ENCODE data around the gene CLEC2A. TPM values are rescaled to one million over a fixed set of nuclear protein-coding genes. Genes with fewer than 3 reads are reported as not detected.

CLEC2A gene
- polyA plus RNA-seq, 2 of the 4 experiments (the other 2 are of a cell fraction) = not detected

- POLR2A ChIA-PET = no interaction called here
- H3K27ac ChIP-seq = no peak overlapping the region
- H3K4me1 ChIP-seq = no peaks in the 10 kb centered on the region
- H3K4me3 ChIP-seq = no peak overlapping the region
- ATAC-seq = no peak
- no peaks in the 10 kb centered on the region for H3K9me3 ChIP-seq
- H3K4me2 ChIP-seq = no peak overlapping the region
- WGBS (ENCODE audit: missing lambda C conversion rate) = 49% methylated on average over 2 of the region's 2 CpGs
- no peak for DNase-seq (ENCODE audit: low read depth in 1 of 2, low spot score in 1 of 2)
- CTCF ChIA-PET = interaction anchor here (0.7 to 1.0 kb wide), 2 partner anchors 121 to 185 kb away, joined by 3 read pairs; no protein-coding TSS in a partner anchor
- no peak for TF ChIP-seq CHD2 (IDR thresholded peaks at IDR 0.05; ENCODE audit: low read length, partially characterized antibody)
- no peak for TF ChIP-seq HOXB5 (CRISPR knock-in tag; IDR thresholded peaks at IDR 0.05)
- no peak for TF ChIP-seq REST (IDR thresholded peaks at IDR 0.05)
- TF ChIP-seq POLR2A (IDR thresholded peaks at IDR 0.05; ENCODE audit: low read length) = no peak
- no peak for TF ChIP-seq RAD21 (conservative IDR thresholded peaks at IDR 0.05 in 1 of 2, IDR thresholded peaks at IDR 0.05 in 1 of 2)
- no peak for TF ChIP-seq NPAS2 (CRISPR knock-in tag; IDR thresholded peaks at IDR 0.05; ENCODE audit: borderline replicate concordance)
- TF ChIP-seq CHD4 (IDR thresholded peaks at IDR 0.05; ENCODE audit: borderline replicate concordance) = no peak
- TF ChIP-seq HMGXB4 (CRISPR knock-in tag; IDR thresholded peaks at IDR 0.05; ENCODE audit: borderline replicate concordance) = no peak
- no peak for TF ChIP-seq ESRRA (IDR thresholded peaks at IDR 0.05; ENCODE audit: borderline replicate concordance, low read length)
- TF ChIP-seq CTCF (IDR thresholded peaks at IDR 0.05) = no peak
- TF ChIP-seq JUNB (IDR thresholded peaks at IDR 0.05) = no peak
- TF ChIP-seq MAX (IDR thresholded peaks at IDR 0.05) = no peak
- no peak for TF ChIP-seq EHF (CRISPR knock-in tag; IDR thresholded peaks at IDR 0.05)
- no peak for TF ChIP-seq RARB (CRISPR knock-in tag; IDR thresholded peaks at IDR 0.05)
- no peak for TF ChIP-seq E2F6 (IDR thresholded peaks at IDR 0.05; ENCODE audit: borderline replicate concordance, low read depth)
- no peak for FAIRE-seq
Measured at GRCh38 chr12:9935026-9935425, 2.9 kb upstream of the CLEC2A start.

- WGBS (ENCODE audit: missing lambda C conversion rate) = 68% methylated on average over 2 of the region's 2 CpGs
- ChIA-PET POLR2A (no interaction called here), CTCF (interaction anchor here (0.6 to 0.7 kb wide), 2 partner anchors 10 to 1655 kb away, joined by 3 read pairs; no protein-coding TSS in a partner anchor)
- no peaks in the 10 kb centered on the region for H3K4me1 ChIP-seq
- no peaks in the 10 kb centered on the region for H3K9me3 ChIP-seq
- TF ChIP-seq ZC3H11A (IDR thresholded peaks at IDR 0.05) = no peak
- TF ChIP-seq CBX2 (IDR thresholded peaks at IDR 0.05; ENCODE audit: borderline replicate concordance, low read depth) = no peak
- no peak for TF ChIP-seq FOXS1 (CRISPR knock-in tag; IDR thresholded peaks at IDR 0.05)
- no peak for TF ChIP-seq E2F6 (IDR thresholded peaks at IDR 0.05; ENCODE audit: borderline replicate concordance, low read depth)
- no peak for TF ChIP-seq CHD2 (IDR thresholded peaks at IDR 0.05; ENCODE audit: low read length, partially characterized antibody)
- no peak for TF ChIP-seq BCL3 (IDR thresholded peaks at IDR 0.05)
- TF ChIP-seq RFX5 (IDR thresholded peaks at IDR 0.05) = no peak
- no peak for TF ChIP-seq ZFP36 (IDR thresholded peaks at IDR 0.05; ENCODE audit: borderline replicate concordance, partially characterized antibody)
- no peak for TF ChIP-seq ZNF302 (CRISPR knock-in tag; IDR thresholded peaks at IDR 0.05)
- H3K4me2 ChIP-seq = no peak overlapping the region
- ATAC-seq = no peak
- no peak for DNase-seq (ENCODE audit: low read depth in 1 of 2, low spot score in 1 of 2)
- no peak overlapping the region for H3K27ac ChIP-seq
- H3K4me3 ChIP-seq = no peak overlapping the region
- no peak for FAIRE-seq
Measured at GRCh38 chr12:9933958-9934357, 1.8 kb upstream of the CLEC2A start.
